M059J (cell line): ENCODE data around the gene OR10W1. TPM values are rescaled to one million over a fixed set of nuclear protein-coding genes. Genes with fewer than 3 reads are reported as not detected.

Experiments used
- DNase-seq: peaks from one replicate; pipeline ENCODE4 v3.0.0-alpha.2; 2012; ENCODE audit warnings: low read depth
- total RNA-seq: library from RNA; depleted of rRNA; stranded (reverse); fragments of >200 nt; shearing (Covaris generic); gene quantifications from 2 replicates; pipeline ENCODE4 v1.2.3, GENCODE V29; 2014; rRNA removed

OR10W1 gene
- not detected in 2 replicates for total RNA-seq

GRCh38 chr11:58268142-58268541 is at the start of gene OR10W1:
TSS of gene OR10W1 (minus strand) at chr11:58268260. CDS start at chr11:58267858, 402 bp downstream.
- DNase-seq, result no peak

- peak; percentile 60 for DNase-seq
Measured at GRCh38 chr11:58316142-58316541, 48.1 kb upstream of the OR10W1 start.

- peak; percentile 71 for DNase-seq
Measured at GRCh38 chr11:58301576-58301975, 33.5 kb upstream of the OR10W1 start.

GRCh38 chr11:58292017-58292416 is 24.0 kb upstream of the OR10W1 start:
- DNase-seq, result no peak

GRCh38 chr11:58289266-58289665 is 21.2 kb upstream of the OR10W1 start:
- no peak for DNase-seq

- DNase-seq, result peak; percentile 41
Measured at GRCh38 chr11:58286249-58286648, 18.2 kb upstream of the OR10W1 start.

GRCh38 chr11:58285483-58286040 is 17.5 kb upstream of the OR10W1 start:
- DNase-seq, result peak; percentile 6

GRCh38 chr11:58276151-58276550 is 8.1 kb upstream of the OR10W1 start:
- no peak for DNase-seq

GRCh38 chr11:58275002-58275401 is 6.9 kb upstream of the OR10W1 start:
- no peak for DNase-seq

- no peak for DNase-seq
Measured at GRCh38 chr11:58259983-58260382, 8.1 kb downstream of the OR10W1 start.

- DNase-seq, result peak; percentile 4
Measured at GRCh38 chr11:58254936-58255335, 13.1 kb downstream of the OR10W1 start.

GRCh38 chr11:58243954-58244353 is 24.1 kb downstream of the OR10W1 start:
- no peak for DNase-seq

GRCh38 chr11:58227956-58228615 is 40.0 kb downstream of the OR10W1 start:
- no peak for DNase-seq

- peak; percentile 6 for DNase-seq
Measured at GRCh38 chr11:58222721-58223120, 45.3 kb downstream of the OR10W1 start.

Other genes with a start within 250 kb of the OR10W1 start
- gene OR9Q1, start 244.4 kb downstream of the OR10W1 start, total RNA-seq, result not detected in 2 replicates
- gene OR6Q1, start 237.3 kb downstream of the OR10W1 start, total RNA-seq, result not detected in 2 replicates
- not detected in 2 replicates for gene OR9I1, start 142.7 kb downstream of the OR10W1 start, total RNA-seq
- gene OR9Q2, start 79.2 kb downstream of the OR10W1 start, total RNA-seq, result not detected in 2 replicates
- not detected in 2 replicates for gene OR1S2, start 64.1 kb downstream of the OR10W1 start, total RNA-seq
- not detected in 2 replicates for gene OR1S1, start 55.5 kb downstream of the OR10W1 start, total RNA-seq
- not detected in 2 replicates for gene OR10Q1, start 39.3 kb downstream of the OR10W1 start, total RNA-seq
- gene OR5B17, start 90.8 kb upstream of the OR10W1 start, total RNA-seq, result not detected in 2 replicates
- gene OR5B3, start 138.6 kb upstream of the OR10W1 start, total RNA-seq, result not detected in 2 replicates
- gene OR5B2, start 159.9 kb upstream of the OR10W1 start, total RNA-seq, result not detected in 2 replicates
- gene OR5B12, start 174.0 kb upstream of the OR10W1 start, total RNA-seq, result not detected in 2 replicates
- not detected in 2 replicates for gene OR5B21, start 239.8 kb upstream of the OR10W1 start, total RNA-seq